Astrocyte (in vitro differentiated cells and primary cell): ENCODE measurements around the gene SCN1A. TPM values are rescaled to one million over a fixed set of nuclear protein-coding genes. Genes with fewer than 3 reads are reported as not detected.

ENCODE experiments used
- DNase-seq: peaks from one replicate; pipeline ENCODE4 v3.0.0-alpha.2; 2010; ENCODE audit warnings: low read depth
- FAIRE-seq: peaks from 2 replicates; lab custom pipeline; 2011; peaks lifted over from hg19 to GRCh38; lab: Jason Lieb, UNC
- H2AFZ ChIP-seq: 2 replicates; pipeline ENCODE4 v1.6.0; 2012; ENCODE audit warnings: low read depth, low read length, inconsistent platforms
- H3K27ac ChIP-seq: 2 replicates; pipeline ENCODE4 v1.5.1; 2011; ENCODE audit warnings: low read depth, low read length, inconsistent platforms
- H3K27me3 ChIP-seq: 2 replicates; pipeline ENCODE4 v1.6.0; 2011; ENCODE audit warnings: low read length, inconsistent platforms; ENCODE audit not compliant: insufficient read depth
- H3K36me3 ChIP-seq: 2 replicates; pipeline ENCODE4 v1.5.1; 2011; ENCODE audit warnings: low read length, inconsistent platforms; ENCODE audit not compliant: insufficient read depth
- H3K4me1 ChIP-seq: 2 replicates; pipeline ENCODE4 v1.5.1; 2011; ENCODE audit warnings: low read length, inconsistent platforms; ENCODE audit not compliant: insufficient read depth
- H3K4me2 ChIP-seq: 2 replicates; pipeline ENCODE4 v1.6.0; 2012; ENCODE audit warnings: low read length, inconsistent platforms
- H3K4me3 ChIP-seq: 2 replicates; pipeline ENCODE4 v1.5.1; 2011; ENCODE audit warnings: low read depth, mild to moderate bottlenecking, low read length, inconsistent platforms; ENCODE audit not compliant: insufficient read depth
- H3K79me2 ChIP-seq: 2 replicates; pipeline ENCODE4 v1.6.0; 2012; ENCODE audit warnings: mild to moderate bottlenecking, low read length, inconsistent platforms; ENCODE audit not compliant: insufficient read depth
- H3K9ac ChIP-seq: 2 replicates; pipeline ENCODE4 v1.6.0; 2012; ENCODE audit warnings: mild to moderate bottlenecking, low read length, inconsistent platforms
- H3K9me3 ChIP-seq: 2 replicates; pipeline ENCODE4 v1.5.1; 2012; ENCODE audit warnings: low read depth, mild to moderate bottlenecking, low read length, inconsistent platforms; ENCODE audit not compliant: insufficient read depth
- H4K20me1 ChIP-seq: 2 replicates; pipeline ENCODE4 v1.6.0; 2012; ENCODE audit warnings: low read length, inconsistent platforms; ENCODE audit not compliant: insufficient read depth
- H3K27ac Mint-ChIP-seq: one replicate; pipeline ENCODE4 v1.8.0; 2021; ENCODE audit warnings: mild to moderate bottlenecking, mixed read lengths; ENCODE audit not compliant: unreplicated experiment
- H3K27me3 Mint-ChIP-seq: one replicate; pipeline ENCODE4 v1.8.0; 2021; ENCODE audit warnings: low read depth, mixed read lengths; ENCODE audit not compliant: unreplicated experiment
- H3K36me3 Mint-ChIP-seq: one replicate; pipeline ENCODE4 v1.8.0; 2021; ENCODE audit warnings: low read depth, mixed read lengths; ENCODE audit not compliant: unreplicated experiment
- H3K4me1 Mint-ChIP-seq: one replicate; pipeline ENCODE4 v1.8.0; 2021; ENCODE audit warnings: low read depth, mixed read lengths; ENCODE audit not compliant: unreplicated experiment
- H3K4me3 Mint-ChIP-seq: one replicate; pipeline ENCODE4 v1.8.0; 2021; ENCODE audit warnings: mild to moderate bottlenecking, moderate library complexity, mixed read lengths; ENCODE audit not compliant: unreplicated experiment
- H3K9me3 Mint-ChIP-seq: one replicate; pipeline ENCODE4 v1.8.0; 2021; ENCODE audit warnings: mild to moderate bottlenecking, mixed read lengths; ENCODE audit not compliant: unreplicated experiment
- CTCF ChIP-seq: IDR thresholded peaks from 2 replicates; pipeline ENCODE4 v1.5.1; 2011; ENCODE audit warnings: low read depth, mild to moderate bottlenecking, inconsistent platforms, low read length, moderate library complexity; ENCODE audit not compliant: insufficient read depth
- EZH2 ChIP-seq: IDR thresholded peaks from 2 replicates; pipeline ENCODE4 v1.6.1; 2012; ENCODE audit warnings: mild to moderate bottlenecking, low read length, inconsistent platforms; ENCODE audit not compliant: insufficient read depth
- total RNA-seq: library from RNA; stranded (reverse); gene quantifications from 2 replicates; pipeline ENCODE4 v1.2.1, GENCODE V29; 2021

The SCN1A gene
- total RNA-seq, 1 donor from 2014 or later = not detected

- Histone ChIP-seq H3K27me3 (no peaks in the 10 kb centered on the region), H2AFZ (no peak overlapping the region), H3K4me3 (no peak overlapping the region), H3K36me3 (no peaks in the 10 kb centered on the region), H3K27ac (no peak overlapping the region), H3K4me2 (no peak overlapping the region), H3K79me2 (no peaks in the 10 kb centered on the region), H3K9ac (no peak overlapping the region), H3K9me3 (no peaks in the 10 kb centered on the region), H3K4me1 (no peaks in the 10 kb centered on the region), H4K20me1 (no peaks in the 10 kb centered on the region)
- no peak for TF ChIP-seq EZH2
- no peak for TF ChIP-seq CTCF
- FAIRE-seq (no peak), DNase-seq (no peak)
- H3K36me3 Mint-ChIP-seq = no peaks in the 10 kb centered on the region
- peaks cover 2% of the 10 kb centered on the region for H3K9me3 Mint-ChIP-seq
- H3K27me3 Mint-ChIP-seq = peaks cover 9% of the 10 kb centered on the region
- H3K27ac Mint-ChIP-seq = no peak overlapping the region
- no peaks in the 10 kb centered on the region for H3K4me1 Mint-ChIP-seq
- H3K4me3 Mint-ChIP-seq = no peak overlapping the region
Observed at GRCh38 chr2:166156985-166157490, 29.2 kb upstream of the SCN1A start.

GRCh38 chr2:166155589-166155988 is 27.8 kb upstream of the SCN1A start:
- H3K27me3 Mint-ChIP-seq = peaks cover 9% of the 10 kb centered on the region
- Histone ChIP-seq H3K4me1 (no peaks in the 10 kb centered on the region), H3K36me3 (no peaks in the 10 kb centered on the region), H3K4me2 (no peak overlapping the region), H2AFZ (no peak overlapping the region), H3K9me3 (no peaks in the 10 kb centered on the region), H3K27me3 (no peaks in the 10 kb centered on the region), H3K9ac (no peak overlapping the region), H3K27ac (no peak overlapping the region), H3K4me3 (no peak overlapping the region), H4K20me1 (no peaks in the 10 kb centered on the region), H3K79me2 (no peaks in the 10 kb centered on the region)
- H3K9me3 Mint-ChIP-seq = peaks cover 2% of the 10 kb centered on the region
- H3K27ac Mint-ChIP-seq = no peak overlapping the region
- TF ChIP-seq CTCF (no peak), EZH2 (no peak)
- FAIRE-seq = no peak
- H3K4me1 Mint-ChIP-seq = no peaks in the 10 kb centered on the region
- no peak overlapping the region for H3K4me3 Mint-ChIP-seq
- DNase-seq = no peak
- H3K36me3 Mint-ChIP-seq = no peaks in the 10 kb centered on the region

GRCh38 chr2:166154685-166155338 is 27.0 kb upstream of the SCN1A start:
- Histone ChIP-seq H3K4me3 (no peak overlapping the region), H3K4me2 (no peak overlapping the region), H3K4me1 (no peaks in the 10 kb centered on the region), H3K9me3 (no peaks in the 10 kb centered on the region), H4K20me1 (no peaks in the 10 kb centered on the region), H3K9ac (no peak overlapping the region), H3K27ac (no peak overlapping the region), H2AFZ (no peak overlapping the region), H3K27me3 (no peaks in the 10 kb centered on the region), H3K36me3 (no peaks in the 10 kb centered on the region), H3K79me2 (no peaks in the 10 kb centered on the region)
- no peaks in the 10 kb centered on the region for H3K36me3 Mint-ChIP-seq
- H3K9me3 Mint-ChIP-seq = peaks cover 2% of the 10 kb centered on the region
- DNase-seq = no peak
- no peak for FAIRE-seq
- H3K27ac Mint-ChIP-seq = no peak overlapping the region
- no peaks in the 10 kb centered on the region for H3K4me1 Mint-ChIP-seq
- no peak overlapping the region for H3K4me3 Mint-ChIP-seq
- peaks cover 9% of the 10 kb centered on the region for H3K27me3 Mint-ChIP-seq
- TF ChIP-seq EZH2 (no peak), CTCF (no peak)
